RWPE2 (cell line): Measurements from ENCODE around the gene ARPC4.

Experiments used
- ATAC-seq: fragments of 200-7000 bp; cut with Tn5 transposase; 3 replicates; pipeline ENCODE4 v1.9.1; 2021; ENCODE audit warnings: low read depth
- DNase-seq: peaks from one replicate; pipeline ENCODE4 v3.0.0-alpha.2; 2020; ENCODE audit warnings: low spot score
- H3K27ac ChIP-seq: fragments of 450-650 bp; 2 replicates; pipeline ENCODE4 v1.5.1; 2017; ENCODE audit warnings: mild to moderate bottlenecking; ENCODE audit not compliant: poor library complexity, severe bottlenecking
- H3K27me3 ChIP-seq: fragments of 250-450 bp; sonication (Bioruptor Pico); 2 replicates; pipeline ENCODE4 v1.5.1; 2021; ENCODE audit warnings: mild to moderate bottlenecking, moderate library complexity; ENCODE audit not compliant: insufficient read depth, poor library complexity, severe bottlenecking
- H3K36me3 ChIP-seq: fragments of 250-450 bp; sonication (Bioruptor Pico); 2 replicates; pipeline ENCODE4 v1.5.1; 2020; ENCODE audit warnings: low read depth, mild to moderate bottlenecking, moderate library complexity
- H3K4me1 ChIP-seq: fragments of 250-450 bp; sonication (Bioruptor Pico); 2 replicates; pipeline ENCODE4 v1.5.1; 2021; ENCODE audit warnings: mild to moderate bottlenecking, moderate library complexity; ENCODE audit not compliant: insufficient read depth, poor library complexity, severe bottlenecking
- H3K4me3 ChIP-seq: fragments of 250-450 bp; sonication (Bioruptor Pico); 2 replicates; pipeline ENCODE4 v1.5.1; 2021; ENCODE audit warnings: mild to moderate bottlenecking, moderate library complexity; ENCODE audit not compliant: severe bottlenecking
- H3K9me3 ChIP-seq: fragments of 250-450 bp; sonication (Bioruptor Pico); 2 replicates; pipeline ENCODE4 v1.5.1; 2021; ENCODE audit warnings: mild to moderate bottlenecking, moderate library complexity; ENCODE audit not compliant: severe bottlenecking
- CTCF ChIP-seq: fragments of 450-650 bp; IDR thresholded peaks from one replicate; pipeline ENCODE4 v1.5.1; 2017; ENCODE audit warnings: mild to moderate bottlenecking, moderate library complexity; ENCODE audit not compliant: poor library complexity, severe bottlenecking

Gene ARPC4

GRCh38 chr3:9812870-9813483 is 20.1 kb downstream of the ARPC4 start:
- DNase-seq: no peak
- no peak for ATAC-seq
- Histone ChIP-seq H3K36me3 (no peaks in the 10 kb centered on the region), H3K4me3 (no peak overlapping the region), H3K4me1 (no peaks in the 10 kb centered on the region), H3K9me3 (no peaks in the 10 kb centered on the region), H3K27me3 (no peaks in the 10 kb centered on the region), H3K27ac (no peak overlapping the region)
- no peak for TF ChIP-seq CTCF

- H3K27ac ChIP-seq: no peak overlapping the region
- no peak for TF ChIP-seq CTCF
- H3K9me3 ChIP-seq: no peaks in the 10 kb centered on the region
- ATAC-seq (no peak), DNase-seq (no peak)
- no peaks in the 10 kb centered on the region for H3K4me1 ChIP-seq
- H3K27me3 ChIP-seq: no peaks in the 10 kb centered on the region
- H3K4me3 ChIP-seq: no peak overlapping the region
- no peaks in the 10 kb centered on the region for H3K36me3 ChIP-seq
Observed at GRCh38 chr3:9815986-9816385, 23.1 kb downstream of the ARPC4 start.

GRCh38 chr3:9817436-9817835 is 24.6 kb downstream of the ARPC4 start:
- Histone ChIP-seq H3K27ac (no peak overlapping the region), H3K4me1 (no peaks in the 10 kb centered on the region), H3K27me3 (no peaks in the 10 kb centered on the region), H3K36me3 (no peaks in the 10 kb centered on the region), H3K4me3 (no peak overlapping the region), H3K9me3 (no peaks in the 10 kb centered on the region)
- DNase-seq (no peak), ATAC-seq (no peak)
- TF ChIP-seq CTCF: no peak

- Histone ChIP-seq H3K9me3 (no peaks in the 10 kb centered on the region), H3K27me3 (no peaks in the 10 kb centered on the region), H3K4me3 (no peak overlapping the region), H3K27ac (no peak overlapping the region), H3K36me3 (no peaks in the 10 kb centered on the region), H3K4me1 (no peaks in the 10 kb centered on the region)
- DNase-seq (no peak), ATAC-seq (no peak)
- no peak for TF ChIP-seq CTCF
Observed at GRCh38 chr3:9818666-9819335, 25.9 kb downstream of the ARPC4 start.

GRCh38 chr3:9820543-9820942 is 27.7 kb downstream of the ARPC4 start:
- TF ChIP-seq CTCF: no peak
- H3K36me3 ChIP-seq: no peaks in the 10 kb centered on the region

More at GRCh38 chr3:9820543-9820942, 27.7 kb downstream of the ARPC4 start:
- Histone ChIP-seq H3K4me1 (no peaks in the 10 kb centered on the region), H3K27ac (no peak overlapping the region), H3K9me3 (no peaks in the 10 kb centered on the region), H3K27me3 (no peaks in the 10 kb centered on the region), H3K4me3 (no peak overlapping the region)
- no peak for ATAC-seq
- no peak for DNase-seq
